Stimulated activated naive CD8-positive, alpha-beta T cell treated with anti-CD3 and anti-CD28 coated beads, Interleukin-15, Interleukin-2, amounts not matched to agents 100 U/mL and 50 U/mL, for 24 hours (primary cell): ENCODE data around the gene MKKS.
"Not testable (repeated sequence)": the region's sequence is repeated elsewhere in the genome, so short reads cannot be mapped to it uniquely, and the experiment has no call there.

ENCODE experiments used
- ATAC-seq: fragments of 150-1000 bp; cut with Tn5 transposase; one replicate; pipeline ENCODE4 v1.10.0; 2021
- DNase-seq: peaks from one replicate; pipeline ENCODE4 v3.0.0; 2021

The MKKS gene

DNA sequence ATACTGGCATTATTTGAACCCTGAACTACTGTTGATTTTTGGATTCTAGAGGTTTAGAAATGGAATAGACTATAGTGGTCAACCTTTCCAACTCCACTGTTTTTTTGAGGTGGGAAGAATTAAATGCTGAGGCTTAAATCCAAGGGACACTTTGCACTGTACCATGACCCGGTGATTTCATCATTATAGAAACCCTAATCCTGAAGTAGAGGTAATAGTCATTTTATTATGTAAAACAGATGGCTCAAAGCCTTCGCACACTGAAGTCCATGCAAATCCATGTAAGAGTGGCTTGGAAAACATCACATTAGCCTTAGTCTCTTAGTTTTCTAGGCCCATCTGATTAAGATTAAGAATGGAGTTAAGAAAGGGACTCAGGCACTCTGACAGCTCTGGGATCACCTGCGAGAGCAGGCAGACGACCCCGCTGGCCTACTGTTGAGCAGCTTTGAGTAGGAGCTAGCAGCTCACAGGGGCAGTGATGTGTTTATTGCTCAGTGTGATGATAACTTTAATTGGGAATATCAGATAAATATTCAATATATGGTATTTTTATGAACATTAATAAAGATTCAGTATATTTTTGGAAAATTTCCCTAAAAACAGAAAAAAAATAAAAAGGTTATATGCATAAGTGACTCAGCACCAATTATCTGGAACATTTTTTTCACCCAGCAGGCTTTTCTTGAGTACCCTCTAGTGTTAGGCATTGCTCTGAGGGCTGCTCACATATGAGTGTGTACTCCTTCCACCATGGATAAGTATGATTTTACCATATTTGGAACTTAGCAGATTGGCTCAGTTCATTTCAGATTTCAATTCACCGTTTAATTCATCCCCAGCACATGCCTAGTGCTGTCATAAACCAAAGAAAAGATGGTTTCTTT, 14.5 kb upstream of the MKKS start:
- no peak for DNase-seq
- ATAC-seq, result no peak

GRCh38 chr20:10447028-10447427, 13.0 kb upstream of the MKKS start:
- DNase-seq (peak; percentile 48), ATAC-seq (peak; percentile 98)

DNA sequence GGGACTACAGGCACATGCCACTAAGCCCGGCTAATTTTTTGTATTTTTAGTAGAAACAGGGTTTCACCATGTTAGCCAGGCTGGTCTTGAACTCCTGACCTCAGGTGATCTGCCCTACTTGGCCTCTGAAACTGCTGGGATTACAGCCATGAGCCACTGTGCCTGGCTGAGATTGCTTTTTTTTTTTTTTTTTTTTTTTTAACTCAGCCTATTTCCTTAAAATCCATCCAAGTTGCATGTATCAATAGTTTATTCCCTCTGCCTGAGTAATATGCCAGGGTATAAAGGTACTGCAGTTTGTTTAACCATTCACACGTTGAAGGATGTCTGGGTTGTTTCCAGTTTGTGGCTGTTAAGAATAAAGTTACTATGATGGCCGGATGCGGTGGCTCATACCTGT, 11.7 kb upstream of the MKKS start:
- no peak for ATAC-seq

GRCh38 chr20:10443936-10444335, 9.9 kb upstream of the MKKS start:
- DNase-seq, result no peak
- ATAC-seq, result no peak

More for the DNA sequence above, 11.7 kb upstream of the MKKS start:
- DNase-seq, result no peak

DNA sequence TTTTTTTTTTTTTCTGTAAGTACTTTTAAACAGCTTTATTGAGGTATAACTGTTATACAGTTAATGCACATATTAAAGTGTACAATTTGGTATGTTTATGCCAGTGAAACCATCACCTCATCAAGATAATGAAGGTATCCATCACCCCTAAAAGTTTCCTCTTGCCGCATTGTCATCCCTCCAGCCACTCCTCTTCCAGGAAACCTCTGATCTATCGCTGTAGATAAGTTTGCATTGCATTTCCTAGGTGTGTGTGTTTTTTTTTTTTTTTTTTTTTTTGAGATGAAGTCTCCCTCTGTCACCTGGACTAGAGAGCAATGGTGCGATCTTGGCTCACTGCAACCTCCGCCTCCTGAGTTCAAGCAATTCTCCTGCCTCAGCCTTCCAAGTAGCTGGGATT, 4.2 kb upstream of the MKKS start:
- DNase-seq (no peak), ATAC-seq (no peak)

DNA sequence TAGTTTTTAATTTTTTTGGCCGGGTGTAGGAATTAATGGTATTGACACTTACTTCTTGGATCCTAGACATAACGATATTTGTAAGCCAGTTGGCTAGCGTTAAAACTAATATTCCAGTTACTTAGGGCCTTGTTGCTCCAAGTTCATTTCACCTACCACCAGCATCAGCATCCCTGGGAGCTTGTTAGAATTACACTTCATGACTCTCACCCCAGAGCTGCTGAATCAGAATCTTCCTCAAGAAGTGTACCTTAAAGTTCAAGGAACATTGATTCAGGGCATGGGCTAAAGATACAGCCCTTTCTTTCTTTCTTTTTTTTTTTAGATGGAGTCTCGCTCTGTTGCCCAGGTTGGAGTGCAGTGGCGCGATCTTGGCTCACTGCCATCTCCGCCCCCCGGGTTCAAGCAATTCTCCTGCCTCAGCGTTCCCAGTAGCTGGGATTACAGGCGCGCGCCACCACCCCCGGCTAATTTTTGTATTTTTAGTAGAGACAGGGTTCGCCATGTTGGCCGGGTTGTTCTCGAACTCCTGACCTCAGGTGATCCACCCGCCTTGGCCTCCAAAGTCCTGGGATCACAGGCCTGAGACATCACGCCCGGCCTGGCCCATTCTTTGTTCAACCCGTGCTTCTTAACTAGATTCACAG, 2.2 kb upstream of the MKKS start:
- ATAC-seq (no peak), DNase-seq (no peak)

- DNase-seq (peak; percentile 82), ATAC-seq (peak; percentile 70)
Measured at GRCh38 chr20:10434832-10435812, 1.1 kb upstream of the MKKS start, which contains the start of gene SLX4IP. Gene SLX4IP (plus strand): TSS chr20:10435305. CDS start chr20:10458205, 22,900 bp downstream.

GRCh38 chr20:10434467-10434831, 427 bp upstream of the MKKS start:
- ATAC-seq, result peak; percentile 41

DNA sequence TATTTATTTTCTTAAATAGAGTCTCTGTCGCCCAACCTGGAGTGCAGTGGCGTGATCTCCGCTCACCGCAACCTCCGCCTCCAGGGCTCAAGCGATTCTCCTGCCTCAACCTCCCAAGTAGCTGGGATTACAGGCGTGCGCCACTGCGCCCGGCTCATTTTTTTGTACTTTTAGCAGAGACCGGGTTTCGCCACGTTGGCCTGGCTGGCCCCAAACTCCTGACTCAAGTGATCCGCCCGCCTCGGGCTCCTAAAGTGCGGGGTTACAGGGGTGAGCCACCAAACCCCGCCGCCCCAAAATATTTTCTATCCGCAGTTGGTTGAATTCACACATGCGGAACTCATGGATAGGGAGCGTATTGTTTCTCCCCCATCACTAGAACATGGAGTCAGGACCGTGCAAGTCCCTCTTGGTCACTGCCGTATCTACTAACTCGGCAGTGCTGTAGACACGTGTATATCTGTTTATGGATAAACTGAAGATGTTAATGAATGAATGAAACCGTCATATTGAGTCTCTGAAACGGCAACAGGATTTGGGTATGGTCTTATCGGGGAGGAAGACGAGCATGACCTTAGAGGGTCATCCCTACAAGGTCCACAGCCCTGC, 904 bp downstream of the MKKS start:
- ATAC-seq, result no peak
- no peak for DNase-seq

More at GRCh38 chr20:10434467-10434831, 427 bp upstream of the MKKS start:
- DNase-seq, result peak; percentile 75

- no peak for ATAC-seq
- DNase-seq, result no peak
Measured at GRCh38 chr20:10432079-10432478, 1.9 kb downstream of the MKKS start.

DNA sequence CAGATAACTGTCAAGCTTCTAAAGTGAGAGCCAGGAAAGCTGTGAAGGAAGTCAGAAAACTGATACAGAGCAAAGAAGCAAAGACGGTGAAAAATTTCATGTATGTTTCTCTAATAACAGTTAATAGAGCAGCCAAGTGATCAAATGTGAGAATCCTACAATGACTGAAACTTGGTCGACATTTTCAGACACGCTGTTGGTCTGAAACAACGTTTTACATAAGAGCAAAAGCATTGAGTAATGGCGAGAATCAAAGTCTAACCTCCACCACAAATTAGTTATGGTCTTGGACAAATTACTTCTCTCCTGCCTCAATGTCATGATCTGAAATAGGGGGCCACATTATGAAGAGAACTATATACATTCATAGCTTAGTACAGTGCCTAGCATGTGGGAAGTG, 3.3 kb downstream of the MKKS start:
- no peak for DNase-seq

GRCh38 chr20:10430000-10430466, 4.0 kb downstream of the MKKS start:
- DNase-seq (no peak), ATAC-seq (peak; percentile 15)

More for the DNA sequence above, 3.3 kb downstream of the MKKS start:
- no peak for ATAC-seq

DNA sequence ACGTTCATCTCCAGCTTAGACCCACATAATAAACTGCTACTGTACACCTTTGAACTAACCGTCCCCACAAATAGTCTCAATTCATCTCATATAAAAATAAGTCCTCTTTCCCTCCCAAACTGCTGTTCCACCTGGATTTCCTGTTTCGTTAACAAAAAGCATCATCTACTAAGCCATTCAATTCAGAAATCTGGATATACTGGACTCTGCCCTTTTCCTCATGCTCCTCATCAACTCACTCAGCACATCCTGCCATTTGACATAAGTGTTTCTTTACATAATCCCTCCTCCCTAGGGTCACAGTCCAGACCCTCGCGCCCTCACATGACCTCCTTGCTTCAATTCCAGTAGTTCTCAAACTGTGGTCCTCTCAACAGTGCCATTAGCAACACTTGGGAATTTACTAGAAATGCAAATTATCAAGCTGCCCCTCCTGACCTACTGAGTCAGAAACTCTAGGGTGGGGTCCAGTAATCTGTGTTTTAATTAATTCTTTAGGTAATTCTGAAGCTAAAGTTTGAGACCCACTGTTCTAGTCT, 4.5 kb downstream of the MKKS start:
- no peak for ATAC-seq
- no peak for DNase-seq

GRCh38 chr20:10428008-10428407, 6.0 kb downstream of the MKKS start:
- DNase-seq (no peak), ATAC-seq (no peak)

DNA sequence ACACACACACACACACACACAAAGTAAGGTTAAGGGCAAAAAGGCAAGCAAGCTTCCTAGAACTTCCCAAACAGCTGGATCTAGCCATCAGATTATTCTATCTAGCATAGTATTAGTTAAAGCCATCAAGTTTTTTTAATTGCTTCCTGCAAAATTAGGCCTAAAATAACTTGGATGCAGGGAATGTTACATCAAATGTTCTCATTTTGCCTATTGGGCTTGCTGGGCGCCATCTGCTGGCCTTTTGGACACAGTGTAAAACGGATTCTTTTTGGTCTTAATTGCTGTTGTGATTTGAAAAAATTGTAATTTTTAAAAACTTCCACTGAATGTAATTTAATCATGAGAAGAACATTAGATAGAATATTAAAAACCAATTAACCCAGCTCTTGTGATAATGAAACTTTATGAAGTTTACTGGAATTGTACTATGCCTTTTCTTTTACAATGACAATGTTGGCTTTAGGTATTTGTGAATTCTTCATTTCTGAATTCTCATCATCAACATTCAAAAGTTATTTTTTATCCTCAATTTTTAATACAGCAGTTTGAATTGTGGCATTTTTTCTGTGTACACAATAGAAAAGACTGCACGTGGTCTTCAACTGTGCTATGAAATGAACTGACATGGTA, 6.8 kb downstream of the MKKS start:
- no peak for ATAC-seq
- DNase-seq, result peak; percentile 49

GRCh38 chr20:10423735-10424134, 10.3 kb downstream of the MKKS start:
- no peak for ATAC-seq
- DNase-seq, result no peak

GRCh38 chr20:10419550-10420133, 14.4 kb downstream of the MKKS start:
- DNase-seq, result no peak
- ATAC-seq, result no peak

GRCh38 chr20:10417218-10417617, 16.8 kb downstream of the MKKS start:
- ATAC-seq, DNase-seq: not testable (repeated sequence)

GRCh38 chr20:10415013-10415650, 18.9 kb downstream of the MKKS start:
- DNase-seq, result no peak
- no peak for ATAC-seq
